HG02571 (cell line): Measurements from ENCODE around the gene DISC1.

Experiments used
- ATAC-seq: cut with Tn5 transposase; IDR thresholded peaks from one replicate; pipeline ENCODE4 v1.9.1; 2021; ENCODE audit warnings: mild to moderate bottlenecking, moderate library complexity; ENCODE audit not compliant: unreplicated experiment

The DISC1 gene

DNA sequence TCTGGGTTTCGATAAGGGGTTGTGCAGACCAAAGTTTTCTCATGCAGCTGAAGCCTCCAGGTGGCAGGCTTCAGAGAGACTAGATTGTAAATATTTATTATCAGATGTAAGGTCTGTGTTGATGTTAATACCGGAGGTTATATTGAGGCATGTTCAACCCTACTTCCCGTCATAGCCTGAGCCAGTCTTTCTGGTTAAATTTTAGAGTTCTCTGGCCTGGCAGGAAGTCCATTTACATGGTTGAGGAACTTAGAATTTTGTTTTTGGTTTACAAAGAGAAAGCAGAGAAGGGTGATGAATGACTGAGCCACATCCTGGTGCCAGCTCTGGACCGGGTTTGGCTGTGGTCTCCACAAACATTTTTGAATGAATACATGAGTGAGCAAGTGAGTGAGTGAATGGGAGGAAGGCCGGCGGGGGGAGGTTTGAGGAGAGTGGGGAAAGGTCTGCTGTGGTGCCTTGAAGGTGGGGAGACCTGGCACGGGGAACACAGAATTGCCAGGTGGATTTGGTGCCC is 218.5 kb downstream of the DISC1 start:
- no peak for ATAC-seq

DNA sequence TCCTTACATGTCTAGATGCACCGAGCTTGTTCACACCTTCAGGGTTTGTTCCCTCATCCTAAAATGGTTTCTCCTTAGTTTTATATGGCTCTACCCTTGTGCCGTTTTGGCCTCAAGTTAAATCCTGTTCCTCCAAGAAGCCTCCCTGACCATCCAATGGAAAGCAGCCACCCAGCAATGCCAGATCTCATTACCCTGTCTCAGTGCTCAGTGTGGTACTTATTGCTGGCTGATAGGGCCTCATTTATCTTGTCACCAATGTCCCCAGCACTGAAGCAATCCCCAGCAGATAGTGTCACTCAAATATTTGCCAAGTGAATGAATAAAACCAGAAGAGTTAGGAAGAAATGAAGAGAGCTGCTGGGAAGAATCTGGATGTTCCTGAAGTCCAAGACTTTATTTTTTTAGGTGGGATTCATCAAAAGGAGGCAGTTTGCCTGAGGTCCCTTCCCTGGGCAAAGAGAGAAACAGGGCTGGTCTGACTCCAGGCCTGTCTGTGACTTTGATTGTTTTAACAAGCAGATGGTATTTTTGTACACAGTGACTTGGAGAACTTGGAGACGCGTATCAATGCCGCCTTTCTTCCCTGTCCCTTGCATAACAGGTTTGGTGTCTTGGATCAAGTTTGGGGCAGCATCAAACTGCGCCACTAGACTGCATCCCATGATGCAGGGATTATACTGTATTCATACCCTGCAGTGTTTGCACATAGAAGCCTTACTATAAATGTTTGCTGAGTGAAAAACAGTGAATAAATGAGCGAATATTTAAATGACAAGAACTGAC is 221.2 kb downstream of the DISC1 start:
- ATAC-seq, result no peak

DNA sequence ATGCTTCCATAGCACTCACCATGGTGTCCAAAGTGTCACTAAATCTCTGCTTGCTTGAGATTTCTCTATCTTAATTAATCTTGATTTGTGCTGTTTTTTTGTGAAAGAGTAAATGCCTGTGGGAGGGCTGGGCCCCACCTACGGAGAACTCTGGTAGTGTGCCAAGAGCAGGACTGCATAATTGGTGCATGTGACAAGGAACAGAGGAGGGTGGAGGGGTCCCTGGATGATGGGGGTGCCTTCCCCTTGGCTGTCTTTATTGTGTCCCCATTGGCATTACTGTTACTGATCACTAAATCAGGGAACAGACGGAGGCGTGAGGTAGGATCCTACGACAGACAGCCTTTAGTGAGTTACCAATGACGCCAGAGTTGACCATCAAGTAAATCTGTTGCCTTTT is 223.4 kb downstream of the DISC1 start:
- no peak for ATAC-seq

DNA sequence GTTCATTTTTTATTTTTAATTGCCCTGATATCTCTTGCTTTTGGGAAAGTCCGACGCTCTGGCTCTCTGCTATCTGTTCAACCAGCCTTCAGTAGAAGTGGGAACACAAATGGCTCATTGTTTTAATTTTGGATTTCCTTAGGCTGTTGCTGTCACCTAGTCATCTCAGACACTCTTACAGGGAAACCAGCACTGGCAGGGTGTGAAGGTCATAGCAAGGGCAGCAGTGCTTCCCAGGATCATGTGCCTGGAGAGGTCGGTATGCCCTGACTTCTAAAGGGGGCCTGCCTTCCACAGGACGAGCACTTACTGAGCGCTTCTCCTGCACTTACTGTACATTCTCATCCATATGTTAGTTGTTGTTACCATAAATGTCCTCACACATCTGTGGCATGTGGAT is 224.2 kb downstream of the DISC1 start:
- ATAC-seq, result no peak

DNA sequence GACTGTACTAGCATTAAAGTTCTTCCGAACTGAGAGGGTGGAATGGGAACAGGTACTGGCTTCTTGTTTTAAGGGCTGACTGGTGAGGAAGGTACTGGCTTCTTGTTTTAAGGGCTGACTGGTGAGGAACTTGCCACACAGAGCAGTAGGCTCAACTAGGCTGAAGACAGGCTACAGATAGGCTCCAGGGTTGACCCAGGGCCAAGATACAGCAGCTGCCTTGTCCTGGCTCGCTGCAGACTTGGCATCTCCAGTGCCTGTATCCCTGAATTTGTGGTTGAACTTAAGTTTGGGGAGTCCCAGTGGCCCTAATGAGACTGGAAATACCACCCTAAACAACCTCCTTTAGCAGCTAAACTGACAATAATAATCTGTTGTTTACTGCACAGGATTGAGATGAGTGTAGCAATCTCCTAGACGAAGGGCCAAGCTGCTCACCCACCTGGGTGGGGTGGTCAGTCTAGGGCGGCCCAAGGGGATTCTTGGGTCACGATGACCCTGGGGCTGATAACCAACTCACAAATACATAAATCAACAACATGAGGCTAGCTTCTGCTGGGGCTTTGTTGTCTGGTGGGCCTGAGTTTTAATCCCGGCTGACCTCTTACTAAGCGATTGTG is 227.1 kb downstream of the DISC1 start:
- no peak for ATAC-seq

DNA sequence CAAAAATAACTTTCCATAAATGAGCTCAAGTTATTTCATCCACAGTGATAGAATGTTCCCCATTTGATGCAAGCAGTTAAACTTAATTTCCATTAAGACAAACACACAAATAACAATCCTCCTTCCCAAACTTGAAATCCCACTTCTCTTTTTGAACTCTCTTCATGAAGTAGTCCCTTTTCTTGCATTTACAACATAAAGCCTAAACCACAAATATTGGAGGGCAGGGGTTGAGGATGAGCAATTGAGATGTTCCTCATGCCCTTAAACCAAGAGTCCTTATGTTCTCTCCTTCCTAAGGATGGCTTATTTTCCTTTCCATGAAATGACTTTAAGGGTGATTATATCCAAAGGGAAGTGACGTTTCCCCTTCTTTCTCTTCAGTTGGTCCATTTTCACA is 228.8 kb downstream of the DISC1 start:
- no peak for ATAC-seq

DNA sequence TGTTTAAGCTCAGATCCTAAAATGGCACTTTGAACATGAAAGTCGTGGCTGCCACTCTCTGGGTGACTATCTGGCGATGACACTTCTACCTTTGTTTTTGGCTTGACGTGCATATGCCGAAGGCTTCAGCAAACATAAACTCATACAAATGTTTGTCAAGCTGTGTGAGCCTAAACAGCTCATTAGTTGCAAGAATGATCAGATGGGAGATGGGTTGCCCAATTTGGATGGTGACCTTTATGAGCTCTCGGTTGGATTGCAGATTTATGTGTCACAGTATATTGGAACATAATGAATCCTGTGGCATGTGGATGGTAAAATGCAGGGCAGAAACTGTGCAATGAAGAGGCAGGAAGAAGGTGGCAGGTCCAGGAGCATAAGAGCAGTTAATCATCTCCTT is 229.3 kb downstream of the DISC1 start:
- ATAC-seq, result no peak

DNA sequence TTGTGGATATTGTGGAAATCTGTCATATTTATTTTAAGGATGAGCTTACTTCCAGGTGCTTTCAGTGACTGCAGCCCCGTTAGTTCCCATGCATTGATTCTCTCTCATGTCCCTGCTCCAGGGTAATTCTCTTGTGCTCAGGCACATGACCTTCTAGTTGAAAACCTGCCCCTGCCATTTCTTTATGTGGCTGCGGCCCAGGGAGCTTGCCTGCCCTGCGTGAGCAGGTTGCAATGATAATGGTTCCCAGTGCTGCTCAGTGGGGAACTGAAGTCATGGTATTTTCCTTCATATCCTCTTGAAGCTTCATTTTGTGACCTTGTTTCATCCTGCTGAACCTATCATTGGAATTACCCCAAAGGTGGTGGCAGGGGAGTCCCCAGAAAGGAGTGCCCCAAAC is 229.8 kb downstream of the DISC1 start:
- no peak for ATAC-seq

DNA sequence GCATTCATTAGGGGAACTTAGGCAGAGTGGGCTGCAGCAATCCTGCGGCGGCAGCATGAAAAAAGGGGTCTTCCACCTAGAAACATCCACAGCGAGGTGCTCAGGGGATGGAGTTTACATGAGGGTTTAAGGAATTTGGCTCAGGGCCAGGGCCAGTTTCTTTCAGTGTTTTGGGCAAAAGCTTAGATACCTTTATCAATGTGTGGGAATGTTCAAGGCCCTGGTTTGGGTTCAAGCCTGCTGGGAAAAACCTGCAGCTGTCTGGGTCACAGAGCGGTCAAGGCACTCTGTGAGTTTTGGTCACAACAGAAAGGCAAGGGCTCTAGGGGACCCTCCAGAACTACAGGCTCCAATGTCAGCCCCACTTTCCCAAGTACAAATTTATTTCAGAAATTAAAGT is 230.3 kb downstream of the DISC1 start:
- ATAC-seq, result no peak

DNA sequence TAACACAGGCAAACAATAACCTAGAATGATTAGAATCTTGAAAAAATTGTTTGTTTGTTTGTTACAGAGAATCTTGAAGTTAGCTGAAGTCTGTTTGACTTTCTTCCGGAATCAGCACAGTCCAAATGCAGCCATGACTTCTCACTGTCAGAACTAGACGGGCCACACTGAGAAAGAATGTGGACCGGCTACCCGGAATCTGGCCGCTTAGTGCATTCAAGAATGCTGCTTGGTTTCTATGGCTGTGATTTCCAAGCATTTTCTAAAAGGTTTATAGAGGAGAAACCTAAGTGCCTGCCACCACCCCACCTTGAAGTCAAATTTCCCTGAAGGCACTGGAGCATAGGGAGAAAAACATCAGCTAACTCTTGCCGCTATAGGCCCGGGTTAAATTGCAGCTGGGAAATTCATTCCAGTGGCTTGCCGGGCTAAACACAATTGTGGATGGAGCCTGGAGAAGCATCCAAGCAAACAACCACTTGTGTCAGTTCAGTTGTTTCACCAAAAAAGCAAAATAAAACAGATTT is 231.1 kb downstream of the DISC1 start:
- ATAC-seq, result no peak

DNA sequence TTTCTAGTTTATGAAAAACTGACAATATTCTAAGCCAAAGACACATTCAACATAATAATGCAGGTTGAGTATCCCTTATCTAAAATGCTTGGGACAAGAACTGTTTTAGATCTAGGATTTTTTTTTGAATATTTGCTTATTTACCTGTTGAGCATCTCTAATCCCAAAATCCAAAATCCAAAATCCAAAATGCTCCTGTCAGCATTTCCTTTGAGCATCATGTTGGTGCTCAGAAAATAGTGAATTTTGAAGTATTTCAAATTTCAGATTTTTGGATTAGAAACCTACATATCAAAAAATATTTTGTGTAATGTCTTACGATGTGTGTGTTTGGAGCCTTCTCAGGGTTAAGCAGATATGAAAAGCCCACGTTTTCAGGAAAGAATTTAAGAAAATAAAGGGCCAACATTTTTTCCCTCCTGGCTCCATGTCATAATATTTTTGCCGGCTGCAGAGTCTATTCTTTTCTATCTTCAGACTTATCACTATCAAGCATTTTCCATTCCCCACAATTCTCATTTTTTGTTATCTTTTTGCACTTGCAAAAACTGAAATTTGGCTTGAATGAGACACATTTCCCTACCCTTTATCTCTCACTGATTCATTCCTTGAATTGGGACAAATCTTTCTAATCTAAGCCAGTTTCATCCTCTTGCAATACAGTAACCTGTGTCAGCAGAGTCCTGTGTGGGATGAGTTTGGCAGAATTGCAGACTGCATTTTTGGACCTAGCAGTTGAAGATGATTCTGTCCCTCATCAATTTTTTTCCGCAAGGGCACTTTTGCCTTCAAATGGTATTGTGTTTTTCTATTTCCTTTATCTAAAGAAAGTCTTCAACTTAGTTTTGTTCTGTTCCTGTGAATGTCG is 233.9 kb downstream of the DISC1 start:
- no peak for ATAC-seq

DNA sequence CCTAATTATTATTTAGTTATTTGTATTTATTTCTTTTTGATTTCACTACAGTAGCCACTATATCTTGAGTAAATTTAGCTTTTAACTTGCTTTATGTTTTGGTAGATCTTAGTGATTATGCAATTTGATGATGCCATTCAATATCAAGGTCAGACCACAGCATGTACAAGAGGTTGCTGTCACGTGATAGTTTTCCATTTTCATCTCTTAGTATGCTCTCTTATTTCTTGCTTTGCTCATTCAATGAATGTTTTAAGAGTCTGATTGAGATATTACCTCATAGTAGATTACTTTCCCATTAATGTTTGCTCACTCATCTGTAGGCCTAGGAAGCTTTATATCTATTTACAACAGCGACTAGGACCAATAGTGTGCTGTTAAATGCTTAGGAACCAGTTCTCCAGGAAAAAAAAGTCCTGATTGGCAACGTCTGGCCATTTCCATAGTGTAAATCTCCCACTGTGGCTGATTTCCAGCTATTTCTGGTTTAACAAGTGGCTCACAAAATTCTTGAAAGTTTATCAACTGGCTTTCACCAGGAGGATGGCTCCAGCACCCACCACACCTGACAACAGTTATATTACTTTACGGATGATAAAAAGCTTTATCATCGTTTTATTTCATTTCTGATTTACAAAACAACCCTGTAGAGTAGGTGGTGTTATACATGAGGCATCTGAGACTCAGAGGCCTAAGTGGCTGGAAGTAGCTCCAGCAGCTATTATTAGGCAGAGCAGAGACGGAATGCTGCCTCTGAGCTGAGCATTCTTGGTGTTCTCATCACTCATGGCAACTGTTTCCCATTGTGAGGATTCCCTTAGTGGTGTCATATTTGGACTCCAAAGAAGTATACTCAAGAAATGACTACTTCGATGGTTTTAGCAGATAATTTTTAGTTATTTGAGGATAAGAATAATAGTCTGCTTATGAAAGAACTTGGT is 235.2 kb downstream of the DISC1 start:
- ATAC-seq, result no peak

DNA sequence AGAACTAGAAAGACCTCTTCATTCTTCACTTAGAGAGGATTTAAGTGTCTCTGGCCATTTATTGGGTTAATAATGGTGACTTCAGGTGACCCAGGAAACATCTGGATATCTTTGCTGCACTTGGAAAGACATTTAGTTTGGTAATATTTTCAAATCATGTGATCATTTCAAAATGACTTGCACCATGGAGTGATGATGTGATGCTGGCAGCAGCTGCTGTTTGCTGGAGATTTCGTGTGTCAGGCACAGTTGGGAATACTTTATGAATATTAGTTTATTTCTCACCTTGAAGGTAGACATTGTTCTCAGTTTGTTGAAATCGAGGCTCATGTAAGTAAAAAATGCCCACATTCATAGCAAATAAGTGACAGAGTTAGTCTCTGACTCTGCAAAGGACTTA is 236.0 kb downstream of the DISC1 start:
- ATAC-seq, result no peak

DNA sequence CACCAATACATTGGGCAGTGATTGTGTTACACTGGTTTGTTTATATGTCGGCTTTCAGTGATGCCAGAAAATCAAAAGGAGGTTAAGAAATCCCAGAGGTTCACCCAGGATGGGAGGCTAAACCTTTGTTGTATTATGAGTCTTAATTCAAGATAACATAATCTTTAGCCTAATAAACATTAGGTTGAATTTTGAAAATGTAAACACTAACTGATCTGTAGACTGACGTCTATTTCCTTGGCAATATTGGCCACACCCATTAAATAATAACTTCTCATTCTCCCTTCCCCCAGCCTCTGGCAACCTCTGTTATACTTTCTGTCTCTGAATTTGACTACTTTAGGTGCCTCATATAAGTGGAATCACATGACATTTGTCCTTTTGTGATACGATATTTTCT is 238.7 kb downstream of the DISC1 start:
- no peak for ATAC-seq

DNA sequence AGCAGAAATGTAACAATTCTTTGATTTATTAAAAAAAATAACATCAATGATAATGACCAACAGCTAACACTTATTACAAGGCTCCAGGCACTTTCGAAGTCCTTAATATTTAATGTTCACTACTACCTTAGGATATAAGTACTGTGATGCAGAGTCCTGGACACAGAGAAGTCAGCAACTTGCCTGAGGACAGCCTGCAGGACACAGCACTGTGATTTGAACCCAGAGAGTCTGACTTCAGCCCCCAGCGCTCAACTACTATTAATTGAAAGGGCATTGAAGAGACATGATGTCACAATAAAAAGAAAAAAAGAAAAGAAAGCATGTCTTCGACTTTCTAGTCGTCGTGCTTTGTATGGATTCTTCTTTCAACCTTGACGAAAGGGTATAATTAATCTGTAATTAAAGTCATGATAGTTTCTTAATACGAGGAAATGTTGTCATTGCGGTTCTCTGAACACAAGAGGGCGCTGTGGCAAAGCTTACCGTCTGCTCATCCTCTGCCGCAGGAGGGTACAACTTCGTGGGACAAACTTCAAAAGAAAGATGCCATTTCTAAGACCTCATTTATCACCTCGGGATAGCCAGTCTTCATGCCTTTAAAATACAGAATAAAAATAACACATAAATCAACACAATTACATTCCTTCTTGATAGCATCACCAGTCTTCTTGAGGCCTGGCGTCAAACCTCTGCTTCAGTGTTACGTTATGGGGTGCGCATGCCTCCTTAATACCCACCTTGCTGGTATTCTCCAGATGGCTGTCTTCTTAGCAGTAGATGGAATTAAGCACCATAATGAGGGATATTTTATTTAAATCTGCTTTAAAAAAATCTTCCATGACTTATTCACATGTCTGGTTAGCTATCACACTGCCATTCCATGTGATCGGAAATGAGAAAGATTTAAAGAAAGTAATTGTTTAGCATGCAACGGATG is 240.1 kb downstream of the DISC1 start:
- no peak for ATAC-seq

DNA sequence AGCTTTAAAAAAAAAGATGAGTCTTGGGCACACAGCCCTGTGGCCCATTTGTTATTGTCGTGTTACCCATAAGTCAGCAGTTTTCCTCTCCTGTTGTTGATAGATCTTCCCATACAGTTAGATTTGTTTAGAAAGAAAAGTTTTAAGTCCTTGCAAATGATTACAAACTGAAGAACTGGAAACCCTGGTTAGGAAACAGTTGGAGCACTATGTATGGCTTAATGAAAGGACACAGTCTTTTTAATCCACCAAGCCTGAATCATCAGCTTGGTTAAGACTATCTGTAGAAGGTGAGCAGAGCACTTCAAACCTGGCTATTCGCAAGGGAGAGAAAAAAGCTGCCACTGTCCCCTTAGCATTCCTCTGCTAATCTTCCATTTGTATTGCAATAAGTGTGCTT is 241.0 kb downstream of the DISC1 start:
- ATAC-seq, result no peak

DNA sequence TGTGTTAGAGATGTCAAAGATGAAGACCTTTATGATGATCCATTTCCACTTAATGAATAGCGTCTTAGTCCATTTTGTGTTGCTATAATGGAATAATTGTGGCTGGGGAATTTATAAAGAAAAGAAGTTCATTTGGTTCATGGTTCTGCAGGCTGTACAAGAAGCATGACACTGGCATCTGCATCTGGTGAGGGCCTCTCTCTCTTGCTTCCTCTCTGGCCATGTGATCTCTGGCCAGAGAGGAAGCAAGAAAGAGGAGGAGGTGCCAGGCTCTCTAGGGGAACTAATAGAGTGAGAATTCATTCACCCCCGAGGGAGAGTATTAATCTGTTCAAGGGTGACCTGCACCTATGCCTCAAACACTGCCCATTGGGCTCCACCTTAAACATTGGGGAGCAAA is 242.8 kb downstream of the DISC1 start:
- no peak for ATAC-seq

DNA sequence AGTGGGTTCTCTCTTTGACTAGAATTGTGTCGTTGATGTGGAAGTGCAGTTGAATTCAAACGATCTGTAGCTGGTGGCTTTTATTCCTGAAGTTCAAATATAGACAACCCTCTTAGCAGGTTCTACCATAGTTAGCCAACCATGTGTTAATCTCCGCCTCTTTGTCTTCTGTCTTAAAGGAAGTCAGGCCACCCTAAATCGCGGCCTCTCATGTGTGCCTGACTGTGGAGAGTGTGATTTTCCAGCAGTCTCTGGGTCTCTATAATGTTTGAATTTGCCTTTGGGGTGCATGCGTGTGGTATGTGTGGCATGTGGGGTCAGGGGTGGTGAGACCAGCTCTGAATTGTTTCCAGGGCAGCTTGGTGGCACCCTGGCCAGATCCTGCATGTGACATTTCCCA is 244.9 kb downstream of the DISC1 start:
- no peak for ATAC-seq

DNA sequence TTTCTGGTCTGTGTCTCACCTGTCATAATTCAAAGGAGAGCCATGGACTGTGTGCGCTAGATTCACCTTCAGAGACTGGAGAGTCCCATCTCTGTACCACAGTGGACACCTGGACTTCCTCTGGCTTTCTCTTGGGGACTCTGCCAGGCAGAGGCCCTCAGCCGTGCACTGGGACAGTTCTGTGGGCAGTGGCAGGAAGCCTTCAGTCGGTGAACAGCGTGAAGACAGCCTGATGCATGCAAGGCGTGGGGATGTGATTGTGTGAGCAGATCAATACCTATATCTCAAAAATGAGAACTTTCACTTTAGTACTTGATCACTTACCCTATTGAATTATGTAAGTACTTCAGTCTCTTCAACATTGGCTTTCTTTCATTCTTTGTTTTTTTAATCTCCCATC is 245.3 kb downstream of the DISC1 start:
- no peak for ATAC-seq
